ENCODE results near the gene SLC35F6. TPM values are rescaled to one million over a fixed set of nuclear protein-coding genes. Genes with fewer than 3 reads are reported as not detected.
A peak's percentile ranks its signal among the peaks of the same experiment; 100 is the strongest.

SLC35F6 gene
- total and polyA plus RNA-seq, 2 donors (not counting 3 experiments of a cell fraction or from before 2014, with no cell fraction given): 34.6 to 39.8 TPM

- dilution Hi-C loops (cut with MboI; ENCODE audit: extremely low pct_ligation_motif_present, low sequenced_read_pairs) (no loop called here), intact Hi-C loops (cut with micrococcal nuclease) (no loop called here)
- Histone ChIP-seq H3K36me3 (ENCODE audit: control insufficient read depth in 2 of 2, extremely low read depth in 1 of 2, insufficient read depth in 2 of 2, low read length in 2 of 2) (no peaks in the 10 kb centered on the region), H4K20me1 (replicated peaks; ENCODE audit: control insufficient read depth, extremely low read depth, insufficient read depth, low read length) (no peaks in the 10 kb centered on the region), H3K9me3 (replicated peaks; ENCODE audit: control insufficient read depth, insufficient read depth, low read length) (no peaks in the 10 kb centered on the region), H3K4me1 (ENCODE audit: control insufficient read depth, extremely low read depth, insufficient read depth, low read length) (peaks cover 4% of the 10 kb centered on the region), H3K9me1 (replicated peaks; ENCODE audit: control insufficient read depth, extremely low read depth, insufficient read depth, low read length) (no peaks in the 10 kb centered on the region), H3K79me2 (ENCODE audit: control insufficient read depth, insufficient read depth, low read length) (no peaks in the 10 kb centered on the region), H2AFZ (ENCODE audit: low read depth, low read length) (no peak overlapping the region), H3K27ac (ENCODE audit: insufficient read depth, low read depth, low read length) (no peak overlapping the region), H3K9ac (replicated peaks; ENCODE audit: extremely low read depth, insufficient read depth, low read length) (no peak overlapping the region), H3K4me3 (replicated peaks in 1 of 3; ENCODE audit: insufficient read depth in 1 of 3, low read depth in 1 of 3, low read length in 3 of 3) (no peak overlapping the region), H3K4me2 (ENCODE audit: insufficient read depth, low read length) (no peak overlapping the region), H3K27me3 (ENCODE audit: control insufficient read depth in 2 of 2, insufficient read depth in 2 of 2, low read length in 2 of 2) (peaks cover 0 to 7% of the 10 kb centered on the region in 2 experiments)
- ChIA-PET CTCF (interaction anchor here (2.4 kb wide), 1 partner anchor 121 kb away, joined by 10 read pairs; no protein-coding TSS in a partner anchor), POLR2A (no interaction called here)
- no TSS peak for BruUV-seq (replicated peaks)
- TF ChIP-seq MAX (IDR thresholded peaks at IDR 0.05; ENCODE audit: insufficient read depth, insufficient read length): no peak
- DNase-seq (ENCODE audit: low read depth, low spot score) (no peak), FAIRE-seq (no peak)
Measured at GRCh38 chr2:26726228-26726627, 37.9 kb upstream of the SLC35F6 start.

GRCh38 chr2:26727641-26728561 is 36.2 kb upstream of the SLC35F6 start:
- Histone ChIP-seq H3K9ac (replicated peaks; ENCODE audit: extremely low read depth, insufficient read depth, low read length) (no peak overlapping the region), H4K20me1 (replicated peaks; ENCODE audit: control insufficient read depth, extremely low read depth, insufficient read depth, low read length) (no peaks in the 10 kb centered on the region), H3K27me3 (ENCODE audit: control insufficient read depth in 2 of 2, insufficient read depth in 2 of 2, low read length in 2 of 2) (peaks cover 0 to 8% of the 10 kb centered on the region in 2 experiments), H3K79me2 (ENCODE audit: control insufficient read depth, insufficient read depth, low read length) (no peaks in the 10 kb centered on the region), H3K4me1 (ENCODE audit: control insufficient read depth, extremely low read depth, insufficient read depth, low read length) (peaks cover 4% of the 10 kb centered on the region), H3K27ac (ENCODE audit: insufficient read depth, low read depth, low read length) (no peak overlapping the region), H3K4me3 (replicated peaks in 1 of 3; ENCODE audit: insufficient read depth in 1 of 3, low read depth in 1 of 3, low read length in 3 of 3) (no peak overlapping the region), H3K36me3 (ENCODE audit: control insufficient read depth in 2 of 2, extremely low read depth in 1 of 2, insufficient read depth in 2 of 2, low read length in 2 of 2) (no peaks in the 10 kb centered on the region), H2AFZ (ENCODE audit: low read depth, low read length) (peak overlapping the region; percentile 18), H3K9me1 (replicated peaks; ENCODE audit: control insufficient read depth, extremely low read depth, insufficient read depth, low read length) (no peaks in the 10 kb centered on the region), H3K4me2 (ENCODE audit: insufficient read depth, low read length) (no peak overlapping the region), H3K9me3 (replicated peaks; ENCODE audit: control insufficient read depth, insufficient read depth, low read length) (no peaks in the 10 kb centered on the region)
- BruUV-seq (replicated peaks): no TSS peak
- DNase-seq (ENCODE audit: low read depth, low spot score) (no peak), FAIRE-seq (no peak)
- CTCF ChIA-PET: interaction anchor here (1.2 to 3.2 kb wide), 3 partner anchors 15 to 121 kb away, joined by 3 to 12 read pairs (median 8); no protein-coding TSS in a partner anchor
- TF ChIP-seq MAX (IDR thresholded peaks at IDR 0.05; ENCODE audit: insufficient read depth, insufficient read length): no peak
- peak in 1 of 2 donors; percentile 59 for TF ChIP-seq CTCF (IDR thresholded peaks at IDR 0.05; ENCODE audit: extremely low read depth in 1 of 2, insufficient read depth in 1 of 2, low read depth in 1 of 2, low read length in 2 of 2)
- TF ChIP-seq FOS (IDR thresholded peaks at IDR 0.05; ENCODE audit: borderline replicate concordance, insufficient read depth, low read length): no peak
- no peak for TF ChIP-seq EZH2 (IDR thresholded peaks at IDR 0.05; ENCODE audit: borderline replicate concordance, low read depth, low read length, severe bottlenecking)
- POLR2A ChIA-PET: no interaction called here
- intact Hi-C loops (cut with micrococcal nuclease): no loop called here
- dilution Hi-C loops (cut with MboI; ENCODE audit: extremely low pct_ligation_motif_present, low sequenced_read_pairs): no loop called here

Data from endothelial cell of umbilical vein (primary cell).